ENCODE results near the gene C1orf210. TPM values are rescaled to one million over a fixed set of nuclear protein-coding genes. Genes with fewer than 3 reads are reported as not detected.
A peak's percentile ranks its signal among the peaks of the same experiment; 100 is the strongest.

The C1orf210 gene
- total RNA-seq, 1 donor = under 0.01 TPM

GRCh38 chr1:43275826-43276620 is 9.4 kb downstream of the C1orf210 start:
- DNase-seq (ENCODE audit: low read depth in 2 of 3, low spot score in 2 of 3) = no peak

- no peak for DNase-seq (ENCODE audit: low read depth in 2 of 3, low spot score in 2 of 3)
Observed at GRCh38 chr1:43274804-43275180, 10.6 kb downstream of the C1orf210 start.

- peak in 2 of 3 donors; percentile 55 to 64 for DNase-seq (ENCODE audit: low read depth in 2 of 3, low spot score in 2 of 3)
Observed at GRCh38 chr1:43274125-43274803, 11.1 kb downstream of the C1orf210 start.

- DNase-seq (ENCODE audit: low read depth in 2 of 3, low spot score in 2 of 3) = no peak
Observed at GRCh38 chr1:43273708-43274107, 11.7 kb downstream of the C1orf210 start.

- DNase-seq (ENCODE audit: low read depth in 2 of 3, low spot score in 2 of 3) = no peak
Observed at GRCh38 chr1:43272576-43273571, 12.5 kb downstream of the C1orf210 start.

- no peak for DNase-seq (ENCODE audit: low read depth in 2 of 3, low spot score in 2 of 3)
Observed at GRCh38 chr1:43272161-43272560, 13.2 kb downstream of the C1orf210 start.

GRCh38 chr1:43271186-43272118 is 13.9 kb downstream of the C1orf210 start:
- no peak for DNase-seq (ENCODE audit: low read depth in 2 of 3, low spot score in 2 of 3)

GRCh38 chr1:43270421-43271095 is 14.8 kb downstream of the C1orf210 start:
- DNase-seq (ENCODE audit: low read depth in 2 of 3, low spot score in 2 of 3) = peak in 2 of 3 donors; percentile 31 to 39

- DNase-seq (ENCODE audit: low read depth in 2 of 3, low spot score in 2 of 3) = no peak
Observed at GRCh38 chr1:43269627-43270375, 15.6 kb downstream of the C1orf210 start, which contains the start of gene TMEM125. Gene TMEM125, plus strand, starts transcription at chr1:43269983. Its CDS starts 2,740 bp downstream, at chr1:43272723.

- DNase-seq (ENCODE audit: low read depth in 2 of 3, low spot score in 2 of 3) = no peak
Observed at GRCh38 chr1:43267818-43268425, 17.5 kb downstream of the C1orf210 start.

- no peak for DNase-seq (ENCODE audit: low read depth in 2 of 3, low spot score in 2 of 3)
Observed at GRCh38 chr1:43267291-43267805, 18.0 kb downstream of the C1orf210 start.

GRCh38 chr1:43266881-43267280 is 18.5 kb downstream of the C1orf210 start:
- no peak for DNase-seq (ENCODE audit: low read depth in 2 of 3, low spot score in 2 of 3)

- no peak for DNase-seq (ENCODE audit: low read depth in 2 of 3, low spot score in 2 of 3)
Observed at GRCh38 chr1:43265431-43265830, 19.9 kb downstream of the C1orf210 start.

GRCh38 chr1:43258370-43258769 is 27.0 kb downstream of the C1orf210 start:
- DNase-seq (ENCODE audit: low read depth in 2 of 3, low spot score in 2 of 3) = no peak

- no peak for DNase-seq (ENCODE audit: low read depth in 2 of 3, low spot score in 2 of 3)
Observed at GRCh38 chr1:43256675-43257570, 28.5 kb downstream of the C1orf210 start.

- DNase-seq (ENCODE audit: low read depth in 2 of 3, low spot score in 2 of 3) = no peak
Observed at GRCh38 chr1:43255438-43256210, 29.8 kb downstream of the C1orf210 start.
